Mesenchymal stem cell (in vitro differentiated cells and primary cell): ENCODE data around the gene TRAF3IP1.

Experiments used
- DNase-seq: peaks from one replicate; pipeline ENCODE4 v3.0.0-alpha.2; 2013
- H2AFZ ChIP-seq: one replicate; pipeline ENCODE4 v1.6.1; 2013; ENCODE audit warnings: low read depth, mild to moderate bottlenecking, control low read depth, inconsistent platforms, low read length, moderate library complexity
- H2AK5ac ChIP-seq: 2 replicates; pipeline ENCODE4 v1.6.1; 2013; ENCODE audit warnings: low read length, moderate library complexity, mild to moderate bottlenecking, inconsistent platforms; ENCODE audit not compliant: severe bottlenecking
- H2BK120ac ChIP-seq: one replicate; pipeline ENCODE4 v1.6.1; 2013; ENCODE audit warnings: low read depth, mild to moderate bottlenecking, inconsistent platforms, low read length, moderate library complexity
- H2BK12ac ChIP-seq, 2 experiments: one replicate each; pipeline ENCODE4 v1.6.1; 2013; ENCODE audit warnings: inconsistent platforms in 2 of 2, low read length in 2 of 2, mild to moderate bottlenecking in 2 of 2, moderate library complexity in 2 of 2, control low read depth in 1 of 2
- H2BK15ac ChIP-seq: one replicate; pipeline ENCODE4 v1.6.1; 2013; ENCODE audit warnings: mild to moderate bottlenecking, low read depth, inconsistent platforms; ENCODE audit not compliant: poor library complexity, severe bottlenecking
- H2BK5ac ChIP-seq: 2 replicates; pipeline ENCODE4 v1.6.1; 2013; ENCODE audit warnings: low read depth, mild to moderate bottlenecking, low read length, control low read depth, inconsistent platforms; ENCODE audit not compliant: poor library complexity, severe bottlenecking
- H3K14ac ChIP-seq, 2 experiments: one replicate each; pipeline ENCODE4 v1.6.1; 2013; ENCODE audit warnings: inconsistent platforms in 2 of 2, low read length in 2 of 2, control low read depth in 1 of 2, mild to moderate bottlenecking in 1 of 2, moderate library complexity in 1 of 2
- H3K18ac ChIP-seq, 2 experiments: one replicate each; pipeline ENCODE4 v1.6.1; 2013; ENCODE audit warnings: inconsistent platforms in 2 of 2, low read length in 2 of 2, control low read depth in 1 of 2, low read depth in 1 of 2, mild to moderate bottlenecking in 1 of 2
- H3K23ac ChIP-seq, 2 experiments: one replicate each; pipeline ENCODE4 v1.6.1; 2013; ENCODE audit warnings: inconsistent platforms in 2 of 2, low read length in 2 of 2, mild to moderate bottlenecking in 2 of 2, moderate library complexity in 2 of 2, control low read depth in 1 of 2
- H3K27ac ChIP-seq: 2 replicates; pipeline ENCODE4 v1.5.1; 2013; ENCODE audit warnings: mild to moderate bottlenecking, moderate library complexity, low read length, control low read depth, inconsistent platforms; ENCODE audit not compliant: poor library complexity, severe bottlenecking
- H3K27me3 ChIP-seq, 2 experiments: 2 replicates each; pipeline versions ENCODE4 v1.6.1 to v1.7.0; 2013; ENCODE audit warnings: low read length in 2 of 2, mild to moderate bottlenecking in 2 of 2, moderate library complexity in 2 of 2, control low read depth in 1 of 2, inconsistent platforms in 1 of 2; ENCODE audit not compliant: control insufficient read depth in 1 of 2, insufficient read depth in 1 of 2
- H3K36me3 ChIP-seq, 2 experiments: 2 replicates each; pipeline versions ENCODE4 v1.6.1 to v1.7.0; 2013; ENCODE audit warnings: low read length in 2 of 2, control low read depth in 1 of 2, inconsistent platforms in 1 of 2, low read depth in 1 of 2, mild to moderate bottlenecking in 1 of 2; ENCODE audit not compliant: insufficient read depth in 2 of 2, control insufficient read depth in 1 of 2
- H3K4ac ChIP-seq, 2 experiments: one replicate each; pipeline ENCODE4 v1.6.1; 2013; ENCODE audit warnings: inconsistent platforms in 2 of 2, low read length in 2 of 2, mild to moderate bottlenecking in 2 of 2, moderate library complexity in 2 of 2, control low read depth in 1 of 2, low read depth in 1 of 2
- H3K4me1 ChIP-seq: 2 replicates; pipeline ENCODE4 v1.6.1; 2013; ENCODE audit warnings: low read depth, low read length, control low read depth; ENCODE audit not compliant: control insufficient read depth, insufficient read depth
- H3K4me2 ChIP-seq: 2 replicates; pipeline ENCODE4 v1.6.1; 2013; ENCODE audit warnings: low read length, mild to moderate bottlenecking, inconsistent platforms; ENCODE audit not compliant: poor library complexity, severe bottlenecking
- H3K4me3 ChIP-seq, 2 experiments: 2 replicates each; pipeline versions ENCODE4 v1.5.1 to v1.7.0; 2013; ENCODE audit warnings: low read length in 2 of 2, mild to moderate bottlenecking in 2 of 2, control low read depth in 1 of 2, low read depth in 1 of 2; ENCODE audit not compliant: insufficient read depth in 1 of 2
- H3K79me1 ChIP-seq: replicated peaks from 2 replicates; pipeline ENCODE4 v1.6.1; 2013; ENCODE audit warnings: mild to moderate bottlenecking, control low read depth, low read length, inconsistent platforms; ENCODE audit not compliant: poor library complexity, severe bottlenecking
- H3K9ac ChIP-seq: 2 replicates; pipeline ENCODE4 v1.7.0; 2013; ENCODE audit warnings: mild to moderate bottlenecking, low read length, moderate library complexity
- H3K9me3 ChIP-seq: 2 replicates; pipeline ENCODE4 v1.7.0; 2013; ENCODE audit warnings: mild to moderate bottlenecking, low read length; ENCODE audit not compliant: control insufficient read depth
- H4K8ac ChIP-seq: one replicate; pipeline ENCODE4 v1.6.1; 2013; ENCODE audit warnings: inconsistent platforms, mild to moderate bottlenecking, low read length, moderate library complexity
- H4K91ac ChIP-seq: one replicate; pipeline ENCODE4 v1.6.1; 2013; ENCODE audit warnings: mild to moderate bottlenecking, low read length, inconsistent platforms
- WGBS: methylation state at CpG from one replicate; pipeline ENCODE4 v1.1.7; 2013; ENCODE audit warnings: mixed read lengths; 5-methylcytosine and 5-hydroxymethylcytosine counted together

Gene TRAF3IP1

GRCh38 chr2:238399094-238399493 lies 78.8 kb downstream of the TRAF3IP1 start:
- no peak overlapping the region for H3K18ac ChIP-seq

GRCh38 chr2:238401551-238401950 lies 81.2 kb downstream of the TRAF3IP1 start:
- Histone ChIP-seq H2AK5ac (no peak overlapping the region), H4K91ac (no peak overlapping the region), H3K23ac (no peak overlapping the region), H2BK5ac (no peak overlapping the region), H3K4me3 (no peak overlapping the region), H3K36me3 (peaks cover 28 to 41% of the 10 kb centered on the region in 2 experiments), H3K4me1 (peaks cover 5% of the 10 kb centered on the region), H3K9me3 (no peaks in the 10 kb centered on the region), H3K27ac (no peak overlapping the region), H3K14ac (no peak overlapping the region), H3K18ac (no peak overlapping the region), H4K8ac (no peak overlapping the region), H3K4me2 (no peak overlapping the region), H3K9ac (no peak overlapping the region), H2BK12ac (no peak overlapping the region), H2BK15ac (no peak overlapping the region), H3K27me3 (no peaks in the 10 kb centered on the region), H2BK120ac (no peak overlapping the region), H3K79me1 (peaks cover 2% of the 10 kb centered on the region), H2AFZ (no peak overlapping the region), H3K4ac (no peak overlapping the region)
- 93% methylated on average over 8 of the region's 8 CpGs for WGBS
- DNase-seq = no peak

More at GRCh38 chr2:238399094-238399493, 78.8 kb downstream of the TRAF3IP1 start:
- Histone ChIP-seq H2AK5ac (no peak overlapping the region), H2BK15ac (no peak overlapping the region), H3K9ac (no peak overlapping the region), H2BK12ac (no peak overlapping the region), H3K27ac (no peak overlapping the region), H3K79me1 (no peaks in the 10 kb centered on the region), H2AFZ (no peak overlapping the region), H3K4me3 (no peak overlapping the region), H3K4me1 (no peaks in the 10 kb centered on the region), H3K23ac (no peak overlapping the region), H3K4ac (no peak overlapping the region), H3K4me2 (no peak overlapping the region), H3K14ac (no peak overlapping the region), H4K91ac (no peak overlapping the region), H3K36me3 (peaks cover 13 to 39% of the 10 kb centered on the region in 2 experiments), H3K27me3 (no peaks in the 10 kb centered on the region), H2BK120ac (no peak overlapping the region), H4K8ac (no peak overlapping the region), H3K9me3 (no peaks in the 10 kb centered on the region), H2BK5ac (no peak overlapping the region)
- WGBS = 100% methylated on average over 1 of the region's 2 CpGs
- DNase-seq = no peak

GRCh38 chr2:238403632-238404405 lies 83.5 kb downstream of the TRAF3IP1 start:
- Histone ChIP-seq H3K9me3 (no peaks in the 10 kb centered on the region), H4K91ac (no peak overlapping the region), H3K9ac (no peak overlapping the region), H3K4me2 (no peak overlapping the region), H3K18ac (no peak overlapping the region), H3K14ac (no peak overlapping the region), H3K27me3 (no peaks in the 10 kb centered on the region), H3K4me3 (no peak overlapping the region), H2AFZ (no peak overlapping the region), H2BK12ac (no peak overlapping the region), H3K4ac (no peak overlapping the region), H3K4me1 (peaks cover 8% of the 10 kb centered on the region), H2BK5ac (no peak overlapping the region), H2BK15ac (no peak overlapping the region), H3K27ac (no peak overlapping the region), H2AK5ac (no peak overlapping the region), H4K8ac (no peak overlapping the region), H3K23ac (no peak overlapping the region), H3K79me1 (peaks cover 2% of the 10 kb centered on the region), H3K36me3 (peaks cover 32 to 40% of the 10 kb centered on the region in 2 experiments), H2BK120ac (no peak overlapping the region)
- WGBS = 91% methylated on average over 21 of the region's 21 CpGs
- DNase-seq = no peak

- H4K8ac ChIP-seq = no peak overlapping the region
- no peak overlapping the region for H2AFZ ChIP-seq
- H2AK5ac ChIP-seq = no peak overlapping the region
- H3K4me3 ChIP-seq = no peak overlapping the region
- H3K14ac ChIP-seq = no peak overlapping the region
- no peak overlapping the region for H3K23ac ChIP-seq
- no peak overlapping the region for H3K4ac ChIP-seq
- no peak overlapping the region for H3K9ac ChIP-seq
- H3K27ac ChIP-seq = no peak overlapping the region
- no peak overlapping the region for H3K18ac ChIP-seq
- H4K91ac ChIP-seq = no peak overlapping the region
- no peak overlapping the region for H2BK15ac ChIP-seq
- H3K36me3 ChIP-seq = peaks cover 32 to 34% of the 10 kb centered on the region in 2 experiments
- no peaks in the 10 kb centered on the region for H3K27me3 ChIP-seq
- H3K79me1 ChIP-seq = peaks cover 2% of the 10 kb centered on the region
- DNase-seq = no peak
- 87% methylated on average over 19 of the region's 19 CpGs for WGBS
- no peak overlapping the region for H2BK12ac ChIP-seq
- no peak overlapping the region for H3K4me2 ChIP-seq
- no peak overlapping the region for H2BK5ac ChIP-seq
- peaks cover 8% of the 10 kb centered on the region for H3K4me1 ChIP-seq
- no peaks in the 10 kb centered on the region for H3K9me3 ChIP-seq
- H2BK120ac ChIP-seq = no peak overlapping the region
Measured at GRCh38 chr2:238404406-238405216, 84.3 kb downstream of the TRAF3IP1 start.
